Activated CD4-positive, alpha-beta T cell treated with anti-CD3 and anti-CD28 coated beads, Interleukin-2, Interleukin-4, amounts not matched to agents 100 ng/mL and 50 ng/mL, durations not matched to agents 16 hours and 8 hours (primary cell): Measurements from ENCODE around the gene PCMT1.
"Not testable (repeated sequence)": the region's sequence is repeated elsewhere in the genome, so short reads cannot be mapped to it uniquely, and the experiment has no call there.

Source experiments
- DNase-seq: peaks from one replicate; pipeline ENCODE4 v3.0.0-alpha.2; 2020; ENCODE audit warnings: low spot score

The PCMT1 gene

GRCh38 chr6:149750136-149750609 is 632 bp downstream of the PCMT1 start:
- DNase-seq, result peak; percentile 74

- DNase-seq, result no peak
These were observed 1.7 kb downstream of the PCMT1 start for GRCh38 chr6:149751239-149751638.

GRCh38 chr6:149751920-149752319 is 2.4 kb downstream of the PCMT1 start:
- DNase-seq, result not testable (repeated sequence)

GRCh38 chr6:149752600-149753373 is 3.2 kb downstream of the PCMT1 start:
- DNase-seq, result no peak

- not testable (repeated sequence) for DNase-seq
These were observed 3.8 kb downstream of the PCMT1 start for GRCh38 chr6:149753374-149753637.

GRCh38 chr6:149754548-149754947 is 5.0 kb downstream of the PCMT1 start:
- no peak for DNase-seq

- no peak for DNase-seq
These were observed 6.0 kb downstream of the PCMT1 start for GRCh38 chr6:149755300-149756260.

- no peak for DNase-seq
These were observed 6.7 kb downstream of the PCMT1 start for GRCh38 chr6:149756261-149756636.

GRCh38 chr6:149761438-149761837 is 11.9 kb downstream of the PCMT1 start:
- DNase-seq, result no peak

GRCh38 chr6:149763866-149764265 is 14.3 kb downstream of the PCMT1 start:
- DNase-seq, result no peak

- DNase-seq, result no peak
These were observed 16.7 kb downstream of the PCMT1 start for GRCh38 chr6:149766156-149766769.

GRCh38 chr6:149769676-149770075 is 20.1 kb downstream of the PCMT1 start:
- no peak for DNase-seq

GRCh38 chr6:149771185-149771584 is 21.6 kb downstream of the PCMT1 start:
- DNase-seq, result no peak

GRCh38 chr6:149771925-149772324 is 22.4 kb downstream of the PCMT1 start:
- no peak for DNase-seq

- no peak for DNase-seq
These were observed 28.1 kb downstream of the PCMT1 start for GRCh38 chr6:149777624-149778023.

- DNase-seq, result no peak
These were observed 30.1 kb downstream of the PCMT1 start for GRCh38 chr6:149779644-149779963.

- DNase-seq, result no peak
These were observed 32.2 kb downstream of the PCMT1 start for GRCh38 chr6:149781715-149782114.

- no peak for DNase-seq
These were observed 32.8 kb downstream of the PCMT1 start for GRCh38 chr6:149782337-149782736.

GRCh38 chr6:149783551-149783950 is 34.0 kb downstream of the PCMT1 start:
- no peak for DNase-seq

GRCh38 chr6:149806127-149806526 is 56.6 kb downstream of the PCMT1 start:
- peak; percentile 1 for DNase-seq

- DNase-seq, result no peak
These were observed 60.3 kb downstream of the PCMT1 start for GRCh38 chr6:149809798-149810197.

GRCh38 chr6:149813351-149813750 is 63.8 kb downstream of the PCMT1 start:
- DNase-seq, result no peak

- DNase-seq, result no peak
These were observed 66.2 kb downstream of the PCMT1 start for GRCh38 chr6:149815788-149816187.
